KOPT-K1 (cell line): ENCODE results near the gene PCOLCE2.

Experiments
- H3K27ac ChIP-seq: fragments of 200-600 bp; sonication (generic); 2 replicates; pipeline ENCODE4 v1.5.1; 2016; ENCODE audit warnings: antibody characterized with exemption, mild to moderate bottlenecking, low read depth, low read length; ENCODE audit not compliant: poor library complexity, severe bottlenecking
- H3K36me3 ChIP-seq: fragments of 200-600 bp; sonication (generic); 2 replicates; pipeline ENCODE4 v1.5.1; 2017; ENCODE audit warnings: antibody characterized with exemption, mild to moderate bottlenecking, low read length, moderate library complexity; ENCODE audit not compliant: insufficient read depth
- H3K9me3 ChIP-seq: fragments of 200-600 bp; sonication (generic); 2 replicates; pipeline ENCODE4 v1.5.1; 2017; ENCODE audit warnings: antibody characterized with exemption, low read length, mild to moderate bottlenecking; ENCODE audit not compliant: insufficient read depth, poor library complexity, severe bottlenecking

The PCOLCE2 gene

GRCh38 chr3:142912402-142913172, 23.7 kb upstream of the PCOLCE2 start:
- no peaks in the 10 kb centered on the region for H3K9me3 ChIP-seq
- no peak overlapping the region for H3K27ac ChIP-seq
- no peaks in the 10 kb centered on the region for H3K36me3 ChIP-seq

- no peaks in the 10 kb centered on the region for H3K36me3 ChIP-seq
- H3K9me3 ChIP-seq: no peaks in the 10 kb centered on the region
- H3K27ac ChIP-seq: no peak overlapping the region
These were observed 21.4 kb upstream of the PCOLCE2 start for GRCh38 chr3:142910280-142910679.

- Histone ChIP-seq H3K9me3 (no peaks in the 10 kb centered on the region), H3K27ac (no peak overlapping the region), H3K36me3 (no peaks in the 10 kb centered on the region)
These were observed 20.4 kb upstream of the PCOLCE2 start for GRCh38 chr3:142909282-142909681.

GRCh38 chr3:142907996-142908395, 19.1 kb upstream of the PCOLCE2 start:
- no peaks in the 10 kb centered on the region for H3K9me3 ChIP-seq
- H3K27ac ChIP-seq: no peak overlapping the region
- no peaks in the 10 kb centered on the region for H3K36me3 ChIP-seq

- no peaks in the 10 kb centered on the region for H3K9me3 ChIP-seq
- H3K27ac ChIP-seq: no peak overlapping the region
- no peaks in the 10 kb centered on the region for H3K36me3 ChIP-seq
These were observed 16.0 kb upstream of the PCOLCE2 start for GRCh38 chr3:142904639-142905436.

- no peaks in the 10 kb centered on the region for H3K9me3 ChIP-seq
- no peaks in the 10 kb centered on the region for H3K36me3 ChIP-seq
- H3K27ac ChIP-seq: no peak overlapping the region
These were observed 13.5 kb upstream of the PCOLCE2 start for GRCh38 chr3:142902356-142902755.

- no peaks in the 10 kb centered on the region for H3K36me3 ChIP-seq
- H3K27ac ChIP-seq: no peak overlapping the region
- no peaks in the 10 kb centered on the region for H3K9me3 ChIP-seq
These were observed 9.7 kb upstream of the PCOLCE2 start for GRCh38 chr3:142898346-142899213.

- Histone ChIP-seq H3K36me3 (no peaks in the 10 kb centered on the region), H3K27ac (no peak overlapping the region), H3K9me3 (no peaks in the 10 kb centered on the region)
These were observed 8.9 kb upstream of the PCOLCE2 start for GRCh38 chr3:142897807-142898206.

- H3K27ac ChIP-seq: no peak overlapping the region
These were observed 8.1 kb upstream of the PCOLCE2 start for GRCh38 chr3:142896996-142897395.

GRCh38 chr3:142896201-142896755, 7.4 kb upstream of the PCOLCE2 start:
- no peak overlapping the region for H3K27ac ChIP-seq
- H3K36me3 ChIP-seq: no peaks in the 10 kb centered on the region
- H3K9me3 ChIP-seq: no peaks in the 10 kb centered on the region

More at GRCh38 chr3:142896996-142897395, 8.1 kb upstream of the PCOLCE2 start:
- H3K9me3 ChIP-seq: no peaks in the 10 kb centered on the region
- H3K36me3 ChIP-seq: no peaks in the 10 kb centered on the region

GRCh38 chr3:142894493-142894892, 5.6 kb upstream of the PCOLCE2 start:
- no peaks in the 10 kb centered on the region for H3K36me3 ChIP-seq
- H3K27ac ChIP-seq: no peak overlapping the region
- peaks cover 1% of the 10 kb centered on the region for H3K9me3 ChIP-seq

GRCh38 chr3:142892714-142893113, 3.8 kb upstream of the PCOLCE2 start:
- H3K27ac ChIP-seq: no peak overlapping the region
- H3K36me3 ChIP-seq: no peaks in the 10 kb centered on the region

GRCh38 chr3:142890592-142890991, 1.7 kb upstream of the PCOLCE2 start:
- H3K27ac ChIP-seq: no peak overlapping the region
- H3K9me3 ChIP-seq: peaks cover 16% of the 10 kb centered on the region
- H3K36me3 ChIP-seq: no peaks in the 10 kb centered on the region

More at GRCh38 chr3:142892714-142893113, 3.8 kb upstream of the PCOLCE2 start:
- H3K9me3 ChIP-seq: peaks cover 16% of the 10 kb centered on the region

- Histone ChIP-seq H3K9me3 (peaks cover 16% of the 10 kb centered on the region), H3K27ac (no peak overlapping the region), H3K36me3 (no peaks in the 10 kb centered on the region)
These were observed 530 bp upstream of the PCOLCE2 start for GRCh38 chr3:142889212-142890014.
